ENCODE data around the gene PTPN1. TPM values are rescaled to one million over a fixed set of nuclear protein-coding genes. Genes with fewer than 3 reads are reported as not detected.

The PTPN1 gene
- total RNA-seq, 4 donors from 2014 or later, result 13.8 to 40.4 (median 22.0) TPM

GRCh38 chr20:50605136-50605535 is 95.0 kb downstream of the PTPN1 start:
- H3K4me3 ChIP-seq, result no peak overlapping the region
- no peak overlapping the region for H3K27ac ChIP-seq
- no peaks in the 10 kb centered on the region for H3K4me1 ChIP-seq
- H3K36me3 ChIP-seq, result no peaks in the 10 kb centered on the region
- no peak for DNase-seq
- TF ChIP-seq CTCF (IDR thresholded peaks at IDR 0.05), result no peak
- TF ChIP-seq POLR2A (IDR thresholded peaks at IDR 0.05), result no peak
- H3K27me3 ChIP-seq, result no peaks in the 10 kb centered on the region
- no peaks in the 10 kb centered on the region for H3K9me3 ChIP-seq

GRCh38 chr20:50607436-50607835 is 97.3 kb downstream of the PTPN1 start:
- Histone ChIP-seq H3K27ac (no peak overlapping the region), H3K9me3 (no peaks in the 10 kb centered on the region), H3K27me3 (no peaks in the 10 kb centered on the region), H3K4me3 (no peak overlapping the region), H3K4me1 (no peaks in the 10 kb centered on the region), H3K36me3 (no peaks in the 10 kb centered on the region)
- DNase-seq, result no peak
- TF ChIP-seq POLR2A (IDR thresholded peaks at IDR 0.05), result no peak
- TF ChIP-seq CTCF (IDR thresholded peaks at IDR 0.05), result no peak

- Histone ChIP-seq H3K27ac (no peak overlapping the region), H3K4me3 (no peak overlapping the region), H3K4me1 (no peaks in the 10 kb centered on the region), H3K9me3 (no peaks in the 10 kb centered on the region), H3K27me3 (no peaks in the 10 kb centered on the region), H3K36me3 (no peaks in the 10 kb centered on the region)
- TF ChIP-seq POLR2A (IDR thresholded peaks at IDR 0.05) (no peak), CTCF (IDR thresholded peaks at IDR 0.05) (no peak)
- no peak for DNase-seq
Measured at GRCh38 chr20:50607850-50608749, 97.9 kb downstream of the PTPN1 start.

- Histone ChIP-seq H3K27me3 (no peaks in the 10 kb centered on the region), H3K9me3 (no peaks in the 10 kb centered on the region), H3K27ac (no peak overlapping the region), H3K36me3 (no peaks in the 10 kb centered on the region), H3K4me1 (no peaks in the 10 kb centered on the region), H3K4me3 (no peak overlapping the region)
- TF ChIP-seq CTCF (IDR thresholded peaks at IDR 0.05), result no peak
- no peak for TF ChIP-seq POLR2A (IDR thresholded peaks at IDR 0.05)
- DNase-seq, result no peak
Measured at GRCh38 chr20:50608750-50609104, 98.5 kb downstream of the PTPN1 start.

- no peak overlapping the region for H3K27ac ChIP-seq
- DNase-seq, result no peak
- no peaks in the 10 kb centered on the region for H3K27me3 ChIP-seq
- no peaks in the 10 kb centered on the region for H3K36me3 ChIP-seq
- H3K4me1 ChIP-seq, result no peaks in the 10 kb centered on the region
- no peak overlapping the region for H3K4me3 ChIP-seq
- H3K9me3 ChIP-seq, result no peaks in the 10 kb centered on the region
- TF ChIP-seq POLR2A (IDR thresholded peaks at IDR 0.05) (no peak), CTCF (IDR thresholded peaks at IDR 0.05) (no peak)
Measured at GRCh38 chr20:50609438-50609989, 99.3 kb downstream of the PTPN1 start.

Data from Peyer's patch (tissue), 4 donors.